MV-4-11 (cell line): ENCODE measurements around the gene LGI2.
"Not testable (repeated sequence)": the region's sequence is repeated elsewhere in the genome, so short reads cannot be mapped to it uniquely, and the experiment has no call there.

Experiments
- DNase-seq: peaks from one replicate; lab custom pipeline; 2025; lab: John Stamatoyannopoulos, UW

The LGI2 gene

GRCh38 chr4:25030277-25031076 lies at the start of gene LGI2:
Gene LGI2 (minus strand): TSS chr4:25030946. CDS start chr4:25030693, 253 bp downstream.
- no peak for DNase-seq

- no peak for DNase-seq
These were observed 47.8 kb upstream of the LGI2 start for GRCh38 chr4:25078523-25078922.

DNA sequence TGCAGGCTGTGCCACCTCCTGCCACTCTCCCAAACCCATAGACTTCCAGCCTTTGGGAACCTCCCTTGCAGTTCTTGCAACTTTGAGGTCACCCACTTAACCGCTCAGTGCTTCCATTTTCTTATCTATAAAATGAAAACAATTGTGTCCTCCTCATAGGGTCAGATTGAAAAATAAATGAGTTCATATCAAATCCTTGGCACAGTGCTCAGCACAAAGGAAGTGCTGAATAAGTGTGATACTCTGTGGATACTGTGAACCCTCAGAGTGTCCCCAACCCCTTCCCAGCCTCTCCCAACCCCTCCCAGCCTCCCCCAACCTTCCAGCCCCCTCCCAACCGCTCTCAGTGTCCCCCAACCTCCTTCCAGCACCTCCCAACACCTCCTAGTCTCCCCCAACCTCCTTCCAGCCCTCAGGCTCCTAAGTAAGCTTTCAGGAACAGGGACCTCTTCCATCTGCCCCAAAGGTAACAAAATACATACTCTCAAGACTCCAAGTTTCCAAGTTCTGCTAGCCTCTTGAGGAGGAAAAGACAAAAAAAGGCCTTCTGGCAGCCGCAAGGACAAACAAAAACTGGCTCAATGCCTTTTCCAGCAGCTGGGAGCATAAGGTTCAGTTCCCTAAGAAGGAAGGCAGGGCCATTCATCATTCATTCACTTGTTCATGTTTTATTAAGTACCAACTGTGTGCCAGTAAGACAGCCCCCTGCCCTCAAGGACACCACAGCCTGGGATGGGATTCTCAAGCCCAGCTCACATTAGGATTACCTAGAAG lies 46.1 kb upstream of the LGI2 start:
- DNase-seq, result no peak

- no peak for DNase-seq
These were observed 45.1 kb upstream of the LGI2 start for GRCh38 chr4:25075851-25076250.

- no peak for DNase-seq
These were observed 44.4 kb upstream of the LGI2 start for GRCh38 chr4:25075129-25075528.

DNA sequence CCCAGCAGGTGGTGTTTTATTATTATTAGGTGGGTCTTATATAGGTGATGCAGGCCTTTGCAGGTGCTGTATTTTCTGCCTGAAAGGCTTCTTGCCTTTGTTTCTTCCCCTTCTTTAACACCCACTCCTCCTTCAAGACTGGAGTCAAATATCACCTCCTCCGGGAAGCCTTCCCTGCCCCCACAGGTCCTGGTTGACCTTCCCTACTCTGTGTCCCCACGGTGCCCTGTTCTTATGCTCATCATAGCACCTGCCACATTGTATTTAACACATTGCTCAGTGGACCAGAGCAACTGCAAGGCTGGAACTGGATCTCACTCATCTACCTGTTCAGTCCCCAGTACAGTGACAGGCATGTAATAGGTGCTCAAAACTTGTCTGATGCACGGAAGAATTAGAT lies 39.8 kb upstream of the LGI2 start:
- no peak for DNase-seq

- no peak for DNase-seq
These were observed 38.3 kb upstream of the LGI2 start for GRCh38 chr4:25069014-25069413.

DNA sequence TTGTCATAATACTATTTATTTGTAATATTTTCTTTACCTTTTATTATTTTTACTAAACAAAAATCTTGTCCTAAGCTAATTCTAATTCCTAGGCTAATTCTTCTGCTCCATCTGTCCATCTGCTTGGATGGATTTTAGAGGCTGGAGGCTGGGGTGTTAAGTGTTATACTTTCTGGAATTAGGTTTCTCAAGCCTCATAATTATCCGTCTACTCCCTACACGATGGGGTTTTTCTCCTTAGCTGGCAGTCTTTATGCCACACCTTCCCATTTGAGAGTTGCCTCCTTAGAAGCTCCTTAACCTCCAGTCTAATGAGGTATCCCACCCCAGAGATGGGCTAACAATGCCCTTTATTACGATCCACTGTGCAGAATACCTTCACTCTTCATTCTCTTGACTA lies 37.6 kb upstream of the LGI2 start:
- no peak for DNase-seq

DNA sequence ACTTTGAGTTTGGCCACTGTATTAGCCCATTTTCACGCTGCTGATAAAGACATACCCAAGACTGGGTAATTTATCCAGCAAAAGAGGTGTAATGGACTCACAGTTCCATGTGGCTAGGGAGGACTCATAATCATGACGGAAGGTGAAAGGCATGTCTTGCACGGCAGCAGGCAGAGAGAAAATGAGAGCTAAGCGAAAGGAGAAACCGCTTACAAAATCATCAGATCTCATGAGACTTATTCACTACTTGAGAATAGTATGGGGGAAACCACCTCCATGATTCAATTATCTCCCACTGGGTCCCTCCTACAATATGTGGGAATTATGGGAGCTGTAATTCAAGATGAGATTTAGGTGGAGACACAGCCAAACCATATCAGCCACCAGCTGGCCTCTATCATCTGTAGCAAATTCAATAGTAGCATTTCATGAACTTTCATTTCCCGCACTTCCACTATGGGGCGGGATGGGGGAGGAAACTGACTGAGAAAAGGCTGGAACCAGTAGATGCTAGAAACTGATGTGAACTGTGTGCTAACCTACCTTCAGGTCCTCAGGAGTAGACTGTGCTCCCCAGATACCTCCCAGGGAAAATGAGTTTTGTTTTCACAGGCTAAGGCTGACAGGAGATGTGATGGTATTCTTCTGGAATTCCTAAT lies 35.3 kb upstream of the LGI2 start:
- DNase-seq, result no peak

GRCh38 chr4:25065431-25065858 lies 34.7 kb upstream of the LGI2 start:
- no peak for DNase-seq

- not testable (repeated sequence) for DNase-seq
These were observed 33.7 kb upstream of the LGI2 start for GRCh38 chr4:25064447-25064846.

- DNase-seq, result no peak
These were observed 32.4 kb upstream of the LGI2 start for GRCh38 chr4:25063116-25063515.

- no peak for DNase-seq
These were observed 31.4 kb upstream of the LGI2 start for GRCh38 chr4:25062098-25062497.

- DNase-seq, result no peak
These were observed 30.9 kb upstream of the LGI2 start for GRCh38 chr4:25061602-25062001.

GRCh38 chr4:25060963-25061340 lies 30.2 kb upstream of the LGI2 start:
- DNase-seq, result no peak

DNA sequence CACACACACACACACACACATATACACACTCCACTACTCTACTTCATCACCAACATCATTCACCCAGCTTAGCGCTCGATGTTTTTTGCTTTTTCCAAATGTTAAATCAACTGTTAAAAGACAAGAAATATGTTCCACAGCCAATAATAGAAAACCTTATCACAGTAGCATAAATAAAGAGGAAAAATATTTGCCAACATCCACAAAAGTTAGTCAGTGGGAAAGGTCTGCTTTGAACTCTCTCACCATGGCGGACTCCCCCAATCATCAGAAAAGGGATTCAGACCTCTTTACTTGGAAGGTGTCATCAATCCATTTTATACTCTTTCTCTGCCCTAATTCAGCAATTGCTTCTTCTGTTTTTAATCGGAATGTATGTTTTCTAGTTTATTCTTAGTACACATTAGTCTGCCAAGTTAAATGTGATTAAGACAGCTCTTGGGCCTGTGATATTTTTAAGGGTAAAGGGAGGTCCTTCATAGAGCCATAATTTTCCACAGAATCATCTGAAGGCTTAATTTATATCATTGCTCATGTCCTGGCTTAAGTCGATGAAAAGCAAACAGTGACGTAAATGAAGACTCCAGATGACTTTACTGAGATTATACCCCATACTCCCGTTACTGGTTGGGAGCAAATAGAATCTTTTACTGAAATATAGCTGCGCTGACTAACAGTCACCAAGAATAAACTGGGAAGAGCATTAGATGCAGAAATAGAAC lies 29.7 kb upstream of the LGI2 start:
- DNase-seq, result no peak

DNA sequence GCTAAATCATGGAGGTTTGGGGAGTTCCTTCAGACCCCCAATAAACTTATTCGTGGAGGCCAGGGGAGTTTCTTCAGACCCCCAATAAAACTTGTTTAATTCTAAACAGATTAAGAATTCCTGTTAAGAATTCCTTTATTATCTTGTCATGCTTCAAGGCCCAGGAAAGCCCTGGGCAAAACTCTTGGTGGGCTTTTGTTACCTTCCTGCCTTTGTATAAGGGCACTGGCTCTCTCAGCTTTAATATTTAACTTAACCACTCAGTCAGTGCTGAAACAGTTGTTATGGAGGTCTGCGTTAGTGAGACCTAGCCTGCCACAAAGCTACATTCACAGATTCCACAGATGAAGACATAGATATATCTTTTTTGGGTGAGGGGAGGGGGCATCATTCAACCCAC lies 29.0 kb upstream of the LGI2 start:
- no peak for DNase-seq

GRCh38 chr4:25058796-25059195 lies 28.1 kb upstream of the LGI2 start:
- no peak for DNase-seq

DNA sequence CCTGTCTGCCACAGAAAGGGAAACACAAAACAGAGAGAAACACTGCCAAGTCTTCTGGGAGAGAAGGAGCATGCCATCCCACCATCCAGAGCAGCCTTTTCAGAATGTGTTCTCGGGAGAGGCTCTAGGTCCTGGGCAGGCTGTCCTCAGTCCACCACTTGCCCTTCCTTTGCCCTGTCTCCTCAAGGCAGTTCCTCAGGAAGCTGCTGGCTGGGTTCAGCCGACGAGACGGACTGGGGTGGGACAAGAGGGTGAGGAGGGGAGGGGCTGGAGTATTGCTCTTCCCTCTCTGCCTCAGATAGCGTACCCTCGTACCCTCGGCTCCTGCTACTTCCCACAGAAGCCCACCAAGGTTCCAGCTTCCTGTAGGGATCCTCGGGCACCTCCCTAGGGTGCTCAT lies 26.6 kb upstream of the LGI2 start:
- no peak for DNase-seq

DNA sequence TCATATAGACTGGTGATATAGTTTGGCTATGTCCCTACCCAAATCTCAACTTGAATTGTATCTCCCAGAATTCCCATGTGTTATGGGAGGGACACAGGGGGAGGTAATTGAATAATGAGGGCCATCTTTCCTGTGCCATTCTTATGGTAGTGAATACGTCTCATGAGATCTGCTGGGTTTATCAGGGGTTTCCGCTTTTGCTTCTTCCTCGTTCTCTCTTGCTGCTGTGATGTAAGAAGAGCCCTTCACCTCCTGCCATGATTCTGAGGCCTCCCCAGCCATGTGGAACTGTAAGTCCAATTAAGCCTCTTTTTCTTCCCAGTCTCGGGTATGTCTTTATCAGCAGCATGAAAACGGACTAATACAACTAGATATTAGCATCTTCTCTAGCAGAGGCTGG lies 21.3 kb upstream of the LGI2 start:
- peak; percentile 38 for DNase-seq

DNA sequence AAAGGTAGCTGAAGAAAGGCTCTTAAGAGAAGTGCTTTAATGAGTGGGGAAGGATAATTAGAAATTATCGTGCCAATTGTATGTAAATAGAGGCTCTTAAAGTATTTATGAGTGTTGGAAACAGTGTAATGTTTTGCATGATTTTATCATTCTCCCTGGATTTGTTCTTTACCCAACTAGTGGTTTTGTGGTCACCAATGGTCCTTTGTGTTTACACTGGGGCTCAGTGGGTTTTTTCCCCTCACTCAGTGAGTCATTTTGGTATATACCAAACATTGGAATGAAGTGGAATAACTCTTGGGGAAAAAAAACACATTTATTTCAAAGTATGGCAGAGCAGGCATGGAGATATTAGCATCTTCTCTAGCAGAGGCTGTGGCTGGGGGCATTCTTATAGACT lies 20.8 kb upstream of the LGI2 start:
- DNase-seq, result no peak

- no peak for DNase-seq
These were observed 19.8 kb upstream of the LGI2 start for GRCh38 chr4:25050370-25051078.
